RPMI8226 (cell line): Measurements from ENCODE around the gene TNC.

Experiments
- DNase-seq: peaks from one replicate; pipeline ENCODE4 v3.0.0-alpha.2; 2015

TNC gene

GRCh38 chr9:115098226-115098965, 19.6 kb downstream of the TNC start:
- DNase-seq, result no peak

GRCh38 chr9:115093520-115093919, 24.4 kb downstream of the TNC start:
- no peak for DNase-seq

- DNase-seq, result no peak
Observed at GRCh38 chr9:115090486-115090885, 27.5 kb downstream of the TNC start.

GRCh38 chr9:115088860-115089259, 29.1 kb downstream of the TNC start:
- DNase-seq, result no peak

- DNase-seq, result no peak
Observed at GRCh38 chr9:115086886-115087285, 31.1 kb downstream of the TNC start.

GRCh38 chr9:115086461-115086860, 31.5 kb downstream of the TNC start:
- DNase-seq, result no peak

GRCh38 chr9:115085773-115086377, 32.1 kb downstream of the TNC start:
- no peak for DNase-seq

- DNase-seq, result no peak
Observed at GRCh38 chr9:115084709-115085108, 33.2 kb downstream of the TNC start.

- no peak for DNase-seq
Observed at GRCh38 chr9:115084157-115084556, 33.8 kb downstream of the TNC start.

- DNase-seq, result no peak
Observed at GRCh38 chr9:115080242-115080641, 37.7 kb downstream of the TNC start.

- DNase-seq, result no peak
Observed at GRCh38 chr9:115079156-115079555, 38.8 kb downstream of the TNC start.

- no peak for DNase-seq
Observed at GRCh38 chr9:115073456-115073855, 44.5 kb downstream of the TNC start.

- no peak for DNase-seq
Observed at GRCh38 chr9:115071176-115071575, 46.8 kb downstream of the TNC start.

GRCh38 chr9:115069771-115070170, 48.2 kb downstream of the TNC start:
- no peak for DNase-seq

GRCh38 chr9:115069302-115069701, 48.7 kb downstream of the TNC start:
- no peak for DNase-seq

GRCh38 chr9:115068031-115068430, 49.9 kb downstream of the TNC start:
- DNase-seq, result no peak

GRCh38 chr9:115063058-115063845, 54.7 kb downstream of the TNC start:
- no peak for DNase-seq

- DNase-seq, result no peak
Observed at GRCh38 chr9:115058684-115059315, 59.2 kb downstream of the TNC start.

GRCh38 chr9:115058175-115058574, 59.8 kb downstream of the TNC start:
- no peak for DNase-seq

- no peak for DNase-seq
Observed at GRCh38 chr9:115057559-115057958, 60.4 kb downstream of the TNC start.

GRCh38 chr9:115050002-115050490, 67.9 kb downstream of the TNC start:
- DNase-seq, result no peak

- no peak for DNase-seq
Observed at GRCh38 chr9:115046824-115047223, 71.1 kb downstream of the TNC start.

- no peak for DNase-seq
Observed at GRCh38 chr9:115046199-115046598, 71.8 kb downstream of the TNC start.
